ENCODE data around the gene PARP3.

The PARP3 gene

DNA sequence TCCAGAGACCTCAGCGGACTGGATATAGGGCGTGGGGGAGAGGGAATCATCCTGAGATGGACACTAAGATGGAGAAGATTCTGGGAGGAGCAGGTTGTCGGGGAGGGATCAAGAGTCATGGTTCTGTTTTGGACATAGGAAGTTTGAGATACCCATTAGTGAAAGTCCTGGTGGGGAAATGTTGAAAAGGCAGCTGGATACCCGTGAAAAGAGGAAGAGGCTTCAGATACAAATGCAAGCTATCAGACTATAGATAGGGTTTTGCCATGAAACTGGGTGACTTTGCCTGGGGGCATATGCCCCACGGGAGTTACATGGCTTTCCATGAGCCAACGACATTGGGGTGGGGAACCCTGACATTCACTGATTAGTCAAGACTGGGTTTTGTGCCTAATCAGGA is 11.9 kb downstream of the PARP3 start:
- Histone ChIP-seq H3K27ac (ENCODE audit: low read depth, low read length) (no peak overlapping the region), H3K9me3 (ENCODE audit: control insufficient read depth, insufficient read depth, low read depth, low read length) (no peaks in the 10 kb centered on the region), H3K27me3 (ENCODE audit: control insufficient read depth, insufficient read depth, low read length) (peaks cover 70% of the 10 kb centered on the region), H3K4me3 (ENCODE audit: low read depth, low read length) (no peak overlapping the region), H3K36me3 (ENCODE audit: control insufficient read depth, insufficient read depth, low read length) (no peaks in the 10 kb centered on the region), H3K4me1 (ENCODE audit: control insufficient read depth, insufficient read depth, low read length) (peaks cover 9% of the 10 kb centered on the region), H3K9ac (ENCODE audit: low read length) (no peak overlapping the region)

DNA sequence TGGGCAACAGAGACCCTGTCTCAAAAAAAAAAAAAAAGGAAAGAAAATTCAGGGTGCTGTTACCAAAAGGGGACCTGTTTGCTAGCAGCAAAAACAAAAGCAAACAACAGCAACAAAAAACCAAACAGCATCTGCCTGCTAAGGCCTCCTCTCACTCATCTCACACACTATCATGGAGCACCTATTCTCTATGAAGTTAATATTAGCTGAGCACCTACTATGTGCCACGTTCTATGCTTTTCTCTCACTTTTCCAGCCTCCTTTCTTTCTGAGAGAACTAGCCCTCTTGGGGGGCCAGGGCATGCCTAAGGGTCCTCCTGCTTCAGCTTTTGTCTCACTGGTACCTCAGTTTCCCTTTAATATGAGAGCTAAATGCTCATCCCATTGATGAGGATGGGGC is 12.6 kb downstream of the PARP3 start:
- H3K27ac ChIP-seq (ENCODE audit: low read depth, low read length): no peak overlapping the region
- H3K9me3 ChIP-seq (ENCODE audit: control insufficient read depth, insufficient read depth, low read depth, low read length): no peaks in the 10 kb centered on the region
- no peak overlapping the region for H3K9ac ChIP-seq (ENCODE audit: low read length)
- no peaks in the 10 kb centered on the region for H3K36me3 ChIP-seq (ENCODE audit: control insufficient read depth, insufficient read depth, low read length)
- peaks cover 9% of the 10 kb centered on the region for H3K4me1 ChIP-seq (ENCODE audit: control insufficient read depth, insufficient read depth, low read length)
- peaks cover 70% of the 10 kb centered on the region for H3K27me3 ChIP-seq (ENCODE audit: control insufficient read depth, insufficient read depth, low read length)
- H3K4me3 ChIP-seq (ENCODE audit: low read depth, low read length): no peak overlapping the region

GRCh38 chr3:51955175-51955892 is 13.2 kb downstream of the PARP3 start, which contains the start of gene GPR62:
TSS of gene GPR62 (plus strand) at chr3:51955381. CDS start at chr3:51955653, 272 bp downstream.
- peaks cover 9% of the 10 kb centered on the region for H3K4me1 ChIP-seq (ENCODE audit: control insufficient read depth, insufficient read depth, low read length)
- H3K27me3 ChIP-seq (ENCODE audit: control insufficient read depth, insufficient read depth, low read length): peaks cover 66% of the 10 kb centered on the region
- H3K36me3 ChIP-seq (ENCODE audit: control insufficient read depth, insufficient read depth, low read length): no peaks in the 10 kb centered on the region
- no peak within 1 kb of the TSS for H3K27ac ChIP-seq (ENCODE audit: low read depth, low read length)
- peak within 1 kb of the TSS; percentile 61 for H3K4me3 ChIP-seq (ENCODE audit: low read depth, low read length)
- no peaks in the 10 kb centered on the region for H3K9me3 ChIP-seq (ENCODE audit: control insufficient read depth, insufficient read depth, low read depth, low read length)
- H3K9ac ChIP-seq (ENCODE audit: low read length): no peak within 1 kb of the TSS

GRCh38 chr3:51955893-51956770 is 14.0 kb downstream of the PARP3 start:
- Histone ChIP-seq H3K9ac (ENCODE audit: low read length) (no peak overlapping the region), H3K4me1 (ENCODE audit: control insufficient read depth, insufficient read depth, low read length) (peaks cover 9% of the 10 kb centered on the region), H3K36me3 (ENCODE audit: control insufficient read depth, insufficient read depth, low read length) (no peaks in the 10 kb centered on the region), H3K27me3 (ENCODE audit: control insufficient read depth, insufficient read depth, low read length) (peaks cover 58% of the 10 kb centered on the region), H3K27ac (ENCODE audit: low read depth, low read length) (no peak overlapping the region), H3K9me3 (ENCODE audit: control insufficient read depth, insufficient read depth, low read depth, low read length) (no peaks in the 10 kb centered on the region), H3K4me3 (ENCODE audit: low read depth, low read length) (peak overlapping the region; percentile 61)

- Histone ChIP-seq H3K9me3 (ENCODE audit: control insufficient read depth, insufficient read depth, low read depth, low read length) (no peaks in the 10 kb centered on the region), H3K36me3 (ENCODE audit: control insufficient read depth, insufficient read depth, low read length) (no peaks in the 10 kb centered on the region), H3K9ac (ENCODE audit: low read length) (no peak overlapping the region), H3K27me3 (ENCODE audit: control insufficient read depth, insufficient read depth, low read length) (peaks cover 49% of the 10 kb centered on the region), H3K27ac (ENCODE audit: low read depth, low read length) (no peak overlapping the region), H3K4me3 (ENCODE audit: low read depth, low read length) (no peak overlapping the region), H3K4me1 (ENCODE audit: control insufficient read depth, insufficient read depth, low read length) (peaks cover 11% of the 10 kb centered on the region)
Observed at GRCh38 chr3:51957520-51958205, 15.5 kb downstream of the PARP3 start.

GRCh38 chr3:51958603-51959521 is 16.7 kb downstream of the PARP3 start:
- Histone ChIP-seq H3K27me3 (ENCODE audit: control insufficient read depth, insufficient read depth, low read length) (peaks cover 46% of the 10 kb centered on the region), H3K9me3 (ENCODE audit: control insufficient read depth, insufficient read depth, low read depth, low read length) (no peaks in the 10 kb centered on the region), H3K36me3 (ENCODE audit: control insufficient read depth, insufficient read depth, low read length) (no peaks in the 10 kb centered on the region), H3K4me1 (ENCODE audit: control insufficient read depth, insufficient read depth, low read length) (peaks cover 18% of the 10 kb centered on the region), H3K27ac (ENCODE audit: low read depth, low read length) (no peak overlapping the region), H3K4me3 (ENCODE audit: low read depth, low read length) (no peak overlapping the region), H3K9ac (ENCODE audit: low read length) (no peak overlapping the region)

DNA sequence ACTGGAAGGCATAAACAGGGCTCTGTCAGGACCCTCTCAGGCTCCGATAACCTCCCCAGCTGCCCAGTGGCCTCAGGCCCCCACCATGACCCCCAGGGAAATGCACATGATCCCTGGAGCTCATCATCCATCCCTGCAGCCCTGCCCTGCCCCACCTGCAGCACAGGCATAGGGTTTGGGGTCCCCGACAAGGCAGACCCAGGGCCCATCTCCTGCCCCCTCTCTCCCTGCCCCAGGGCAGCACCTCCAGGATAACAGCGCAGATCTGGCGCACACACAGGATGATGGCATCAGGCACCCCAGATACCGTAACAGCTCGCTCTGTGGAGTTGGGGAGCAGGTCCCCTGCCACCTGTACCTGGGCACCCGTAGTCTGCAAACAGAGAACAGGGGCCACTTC is 17.5 kb downstream of the PARP3 start:
- Histone ChIP-seq H3K9me3 (ENCODE audit: control insufficient read depth, insufficient read depth, low read depth, low read length) (no peaks in the 10 kb centered on the region), H3K4me3 (ENCODE audit: low read depth, low read length) (no peak overlapping the region), H3K27me3 (ENCODE audit: control insufficient read depth, insufficient read depth, low read length) (peaks cover 38% of the 10 kb centered on the region), H3K4me1 (ENCODE audit: control insufficient read depth, insufficient read depth, low read length) (peaks cover 26% of the 10 kb centered on the region), H3K27ac (ENCODE audit: low read depth, low read length) (no peak overlapping the region), H3K36me3 (ENCODE audit: control insufficient read depth, insufficient read depth, low read length) (no peaks in the 10 kb centered on the region), H3K9ac (ENCODE audit: low read length) (no peak overlapping the region)

DNA sequence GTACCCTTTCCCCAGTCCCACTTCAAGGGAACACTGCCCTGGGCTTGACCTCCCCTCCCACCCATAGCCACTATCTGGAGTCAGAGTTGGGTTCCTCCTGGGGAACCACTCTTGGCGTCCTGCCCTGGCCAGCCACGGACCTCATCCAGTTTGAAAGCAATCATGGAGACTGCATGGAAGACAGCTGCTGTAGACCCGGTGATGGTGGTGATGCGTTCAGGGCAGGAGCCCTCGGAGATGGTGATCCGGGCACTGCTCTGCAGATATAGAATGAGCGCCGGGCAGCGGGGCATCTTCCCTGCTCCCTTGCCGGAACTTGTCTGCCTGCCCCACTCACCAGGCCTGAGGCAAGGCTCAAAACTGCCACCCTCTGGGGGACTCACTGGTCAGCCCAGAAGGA is 18.2 kb downstream of the PARP3 start:
- Histone ChIP-seq H3K9ac (ENCODE audit: low read length) (no peak overlapping the region), H3K27me3 (ENCODE audit: control insufficient read depth, insufficient read depth, low read length) (peaks cover 36% of the 10 kb centered on the region), H3K4me1 (ENCODE audit: control insufficient read depth, insufficient read depth, low read length) (peaks cover 32% of the 10 kb centered on the region), H3K4me3 (ENCODE audit: low read depth, low read length) (no peak overlapping the region), H3K27ac (ENCODE audit: low read depth, low read length) (no peak overlapping the region), H3K36me3 (ENCODE audit: control insufficient read depth, insufficient read depth, low read length) (no peaks in the 10 kb centered on the region), H3K9me3 (ENCODE audit: control insufficient read depth, insufficient read depth, low read depth, low read length) (no peaks in the 10 kb centered on the region)

- Histone ChIP-seq H3K9ac (ENCODE audit: low read length) (no peak overlapping the region), H3K9me3 (ENCODE audit: control insufficient read depth, insufficient read depth, low read depth, low read length) (no peaks in the 10 kb centered on the region), H3K27ac (ENCODE audit: low read depth, low read length) (no peak overlapping the region), H3K36me3 (ENCODE audit: control insufficient read depth, insufficient read depth, low read length) (no peaks in the 10 kb centered on the region), H3K4me1 (ENCODE audit: control insufficient read depth, insufficient read depth, low read length) (peaks cover 36% of the 10 kb centered on the region), H3K4me3 (ENCODE audit: low read depth, low read length) (no peak overlapping the region), H3K27me3 (ENCODE audit: control insufficient read depth, insufficient read depth, low read length) (peaks cover 36% of the 10 kb centered on the region)
Observed at GRCh38 chr3:51961011-51961410, 18.8 kb downstream of the PARP3 start.
